Testis (tissue), 3 donors: ENCODE measurements around the gene TNFAIP8L2. TPM values are rescaled to one million over a fixed set of nuclear protein-coding genes. Genes with fewer than 3 reads are reported as not detected.

Experiments used
- DNase-seq: peaks from one replicate; pipeline ENCODE4 v3.0.0-alpha.2; 2019
- H3K27ac ChIP-seq, 2 donors: fragments of 200-600 bp; sonication (generic); one replicate each; pipeline ENCODE4 v1.5.1; 2019
- H3K27me3 ChIP-seq: fragments of 200-600 bp; sonication (generic); one replicate; pipeline ENCODE4 v1.5.1; 2019
- H3K36me3 ChIP-seq: fragments of 200-600 bp; sonication (generic); one replicate; pipeline ENCODE4 v1.5.1; 2017; ENCODE audit warnings: low read depth; ENCODE audit errors: missing control alignments
- H3K4me1 ChIP-seq: fragments of 200-600 bp; sonication (generic); one replicate; pipeline ENCODE4 v1.5.1; 2019
- H3K4me3 ChIP-seq, 2 donors: fragments of 200-600 bp; sonication (generic); one replicate each; pipeline ENCODE4 v1.5.1; 2017 to 2019
- H3K9me3 ChIP-seq: fragments of 200-600 bp; sonication (generic); one replicate; pipeline ENCODE4 v1.5.1; 2017
- CTCF ChIP-seq, 3 experiments: fragments of 450-650 bp in 2 of 3; fragments of 200-600 bp in 1 of 3; sonication (generic) in 1 of 3; IDR thresholded peaks; one replicate each; pipeline ENCODE4 v1.5.1; 2016 to 2019; ENCODE audit warnings: antibody characterized with exemption in 3 of 3, mild to moderate bottlenecking in 2 of 3, moderate library complexity in 1 of 3
- POLR2A ChIP-seq: fragments of 450-650 bp; IDR thresholded peaks from one replicate; pipeline ENCODE4 v1.6.1; 2017; ENCODE audit warnings: antibody characterized with exemption, mild to moderate bottlenecking, moderate library complexity
- WGBS, 2 donors: methylation state at CpG; one replicate each; pipeline ENCODE4 v1.1.5; 2018; 5-methylcytosine and 5-hydroxymethylcytosine counted together
- intact Hi-C: fragments of 100-400 bp; cut with DNase I; formaldehyde crosslinking; loops from one replicate; pipeline ENCODE4 v1.15.1; 2023; ENCODE audit warnings: low total_unique reads
- polyA plus RNA-seq: library from polyadenylated mRNA; stranded (reverse); fragments of 350-450 nt; fragmentation: Illumina TruSeq; extraction: RNeasy Lipid Tissue Mini Kit (QIAGEN cat#74804); gene quantifications from one replicate; pipeline ENCODE4 v1.2.3, GENCODE V29; 2014; ENCODE audit warnings: low read depth, low replicate concordance; ENCODE audit not compliant: insufficient read depth
- total RNA-seq, 2 donors: library from RNA; depleted of rRNA; stranded (reverse); fragments of >200 nt; gene quantifications; one replicate each; pipeline ENCODE4 v1.2.3, GENCODE V29; 2016

The TNFAIP8L2 gene
- total and polyA plus RNA-seq, 3 donors from 2014 or later: 0.55 to 2.1 (median 0.99) TPM

- 13 to 14% methylated on average over 8 to 11 of the region's 11 CpGs for WGBS, 2 donors
- Histone ChIP-seq H3K27me3 (no peaks in the 10 kb centered on the region), H3K36me3 (no peaks in the 10 kb centered on the region), H3K4me1 (peaks cover 15% of the 10 kb centered on the region), H3K9me3 (no peaks in the 10 kb centered on the region), H3K4me3 (peak overlapping the region; percentile 67 to 88), H3K27ac (peak overlapping the region; percentile 66 to 81)
- intact Hi-C loops: no loop called here
- no peak for DNase-seq
- TF ChIP-seq POLR2A (no peak), CTCF (IDR thresholded peaks at IDR 0.05) (no peak)
Measured at GRCh38 chr1:151164732-151165280, 8.4 kb downstream of the TNFAIP8L2 start.

GRCh38 chr1:151165281-151165737 lies 8.9 kb downstream of the TNFAIP8L2 start:
- intact Hi-C loops: no loop called here
- TF ChIP-seq CTCF (IDR thresholded peaks at IDR 0.05): no peak
- TF ChIP-seq POLR2A: no peak
- H3K4me3 ChIP-seq: peak overlapping the region; percentile 67 to 88
- peak; percentile 60 for DNase-seq
- peaks cover 15% of the 10 kb centered on the region for H3K4me1 ChIP-seq
- H3K27ac ChIP-seq: peak overlapping the region; percentile 66 to 81
- 2 to 3% methylated on average over 15 of the region's 15 CpGs for WGBS, 2 donors
- no peaks in the 10 kb centered on the region for H3K27me3 ChIP-seq
- no peaks in the 10 kb centered on the region for H3K36me3 ChIP-seq
- no peaks in the 10 kb centered on the region for H3K9me3 ChIP-seq

- no peaks in the 10 kb centered on the region for H3K36me3 ChIP-seq
- H3K27ac ChIP-seq: peak within 1 kb of the TSS; percentile 66 to 81
- peak within 1 kb of the TSS; percentile 67 to 88 for H3K4me3 ChIP-seq
- H3K9me3 ChIP-seq: no peaks in the 10 kb centered on the region
- peak; percentile 98 for DNase-seq
- WGBS, 2 donors: 0 to 1% methylated on average over 34 to 38 of the region's 38 CpGs
- TF ChIP-seq POLR2A: no peak
- peak in 2 of 3 experiments; percentile 67 to 72 for TF ChIP-seq CTCF (IDR thresholded peaks at IDR 0.05)
- H3K27me3 ChIP-seq: no peaks in the 10 kb centered on the region
- H3K4me1 ChIP-seq: peaks cover 15% of the 10 kb centered on the region
- intact Hi-C loops: no loop called here
Measured at GRCh38 chr1:151165738-151166504, 9.5 kb downstream of the TNFAIP8L2 start, which contains the start of the genes LYSMD1 and SCNM1. Gene LYSMD1 (minus strand): TSS chr1:151165902. CDS start chr1:151165258, 644 bp downstream. Gene SCNM1 (plus strand): TSS chr1:151166144. CDS start chr1:151166153, 9 bp downstream.

GRCh38 chr1:151166505-151166956 lies 10.1 kb downstream of the TNFAIP8L2 start:
- H3K27me3 ChIP-seq: no peaks in the 10 kb centered on the region
- WGBS, 2 donors: 3 to 4% methylated on average over 15 of the region's 15 CpGs
- TF ChIP-seq CTCF (IDR thresholded peaks at IDR 0.05) (no peak), POLR2A (no peak)
- H3K36me3 ChIP-seq: no peaks in the 10 kb centered on the region
- H3K4me1 ChIP-seq: peaks cover 15% of the 10 kb centered on the region
- H3K4me3 ChIP-seq: peak overlapping the region; percentile 67 to 88
- intact Hi-C loops: no loop called here
- peak overlapping the region; percentile 2 to 73 for H3K27ac ChIP-seq
- DNase-seq: no peak
- no peaks in the 10 kb centered on the region for H3K9me3 ChIP-seq
